Middle frontal gyrus (tissue), 1 donor: Measurements from ENCODE around the gene ITPR3.
"Not testable (repeated sequence)": the region's sequence is repeated elsewhere in the genome, so short reads cannot be mapped to it uniquely, and the experiment has no call there.

Experiments used
- DNase-seq: peaks from one replicate; pipeline ENCODE4 v3.0.0-alpha.2; 2015; ENCODE audit warnings: low spot score; ENCODE audit errors: extremely low spot score

Gene ITPR3

DNA sequence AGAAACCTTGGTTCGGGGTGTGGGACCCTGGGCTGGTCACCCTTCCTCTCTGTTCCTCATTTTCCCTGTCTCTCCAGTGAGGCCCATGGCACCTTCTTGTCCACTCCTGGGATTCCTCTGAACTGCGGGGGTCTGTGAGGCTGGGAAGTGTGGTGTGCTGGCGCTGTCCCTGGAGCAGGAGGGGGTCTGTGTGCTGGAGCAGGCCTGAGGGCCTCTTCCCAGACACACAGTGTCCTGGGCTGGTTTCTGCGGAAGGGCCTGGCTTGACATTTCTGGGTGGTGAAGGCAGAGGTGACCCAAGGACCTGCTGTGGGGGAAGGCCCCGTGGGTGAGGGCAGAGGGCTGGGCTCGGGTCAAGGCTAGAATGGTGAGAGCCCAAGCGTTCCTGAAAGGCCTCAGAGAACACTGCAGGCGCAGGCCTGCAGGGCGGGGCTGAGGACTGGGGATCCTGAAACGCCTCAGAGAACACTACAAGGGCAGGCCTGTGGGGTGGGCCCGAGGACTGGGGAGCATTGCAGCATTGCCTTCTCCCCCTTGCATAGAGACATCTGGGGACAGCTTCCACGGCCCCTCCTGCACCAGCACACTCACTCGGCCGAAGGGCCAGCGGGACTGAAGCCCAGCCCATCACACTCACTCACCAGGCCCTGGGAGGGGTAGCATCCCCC is 30.5 kb upstream of the ITPR3 start:
- no peak for DNase-seq

DNA sequence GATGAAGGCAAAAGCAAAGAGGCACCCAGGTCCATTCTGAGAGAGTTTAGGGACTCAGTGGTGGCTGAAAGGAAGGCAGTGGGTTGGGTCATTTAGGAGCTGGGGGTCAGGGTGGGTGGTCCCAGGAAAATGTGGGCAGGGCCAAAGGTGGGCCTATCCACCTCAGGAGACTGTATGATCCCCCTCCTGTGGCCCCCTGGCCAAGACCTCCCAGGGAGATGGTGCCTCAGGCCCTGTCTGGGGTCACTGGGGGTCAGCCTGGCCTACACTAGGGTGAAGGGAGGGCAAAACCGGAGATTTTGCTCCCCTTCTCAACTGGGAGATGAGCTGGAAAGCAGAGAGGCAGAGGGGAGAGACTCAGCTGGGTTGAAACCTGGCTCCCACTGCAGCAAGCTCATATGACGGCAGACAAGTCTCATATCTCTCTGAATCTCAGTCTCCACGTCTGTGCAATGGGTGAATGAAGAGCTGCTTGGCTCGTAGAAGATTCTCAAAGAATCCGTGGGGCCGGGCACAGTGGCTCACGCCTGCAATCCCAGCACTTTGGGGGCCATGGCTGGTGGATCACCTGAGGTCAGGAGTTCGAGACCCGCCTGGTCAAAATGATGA is 29.6 kb upstream of the ITPR3 start:
- DNase-seq: no peak

DNA sequence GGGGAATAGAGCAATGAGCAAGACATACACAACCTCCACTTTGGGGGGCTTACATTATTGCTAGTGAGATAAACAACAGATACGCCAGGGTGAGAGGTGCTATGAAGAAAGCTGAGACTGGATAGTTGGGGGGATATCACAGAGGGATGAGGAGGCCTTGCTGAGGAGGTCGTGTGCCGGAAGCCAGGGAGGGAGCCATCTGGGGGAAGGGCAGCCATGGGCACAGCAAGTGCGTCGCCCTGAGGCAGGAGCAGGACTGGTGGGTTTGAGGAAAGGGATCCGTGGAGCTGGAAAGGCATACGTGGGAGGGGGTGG is 28.9 kb upstream of the ITPR3 start:
- DNase-seq: no peak

DNA sequence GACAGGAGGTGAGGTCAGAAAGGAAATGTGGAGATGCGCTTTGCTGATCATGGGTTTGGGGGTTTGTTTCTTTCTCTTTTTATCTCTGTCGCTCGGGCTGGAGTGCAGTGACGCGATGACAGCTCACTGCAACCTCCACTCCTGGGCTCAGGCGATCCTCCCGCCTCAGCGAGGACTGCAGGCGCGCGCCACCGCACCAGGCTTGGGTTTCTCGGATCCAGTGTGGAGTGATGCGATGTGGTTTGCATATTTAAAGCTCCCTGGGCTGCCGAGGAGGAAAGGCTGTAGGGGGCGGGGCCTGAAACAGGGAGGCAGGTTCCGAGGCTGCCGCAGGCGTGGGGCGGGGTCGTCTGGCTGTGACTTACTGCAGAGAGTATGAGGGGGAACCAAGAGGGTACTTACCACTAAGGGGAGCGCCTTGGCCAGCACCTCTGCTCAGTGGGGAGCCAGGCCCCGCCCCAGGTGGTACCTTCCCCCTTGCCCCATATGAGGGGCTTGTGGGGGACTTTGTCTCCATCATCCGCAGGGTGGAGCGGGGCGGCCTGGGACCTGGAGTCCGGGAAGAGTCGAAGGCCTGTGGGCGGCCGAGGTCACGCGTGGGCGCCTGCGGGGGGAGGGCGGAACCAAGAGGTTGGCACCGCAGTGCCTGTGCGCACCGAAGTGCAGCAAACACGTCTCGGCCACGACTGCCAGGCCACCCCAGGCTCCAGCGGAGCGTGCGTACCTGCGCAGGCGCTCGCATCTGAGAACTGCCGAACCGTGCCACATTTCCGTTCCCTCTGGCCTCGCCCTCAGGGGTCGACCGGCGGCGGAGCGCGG is 28.3 kb upstream of the ITPR3 start:
- no peak for DNase-seq

DNA sequence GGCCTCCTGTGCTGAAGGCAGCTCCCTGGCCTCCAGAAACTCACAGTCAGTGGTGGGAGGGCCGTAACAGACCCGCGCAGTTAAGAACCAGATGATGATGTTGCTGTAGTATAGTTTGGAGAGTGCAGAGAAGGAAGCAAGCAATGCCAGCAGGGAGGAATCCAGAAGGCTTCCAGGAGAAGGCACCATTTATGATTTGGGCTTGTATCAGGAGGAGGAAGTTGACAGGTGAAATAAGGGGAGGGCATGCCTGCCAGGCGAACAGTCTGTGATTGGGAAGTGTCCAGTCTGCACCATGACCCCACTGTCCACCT is 27.8 kb upstream of the ITPR3 start:
- no peak for DNase-seq

DNA sequence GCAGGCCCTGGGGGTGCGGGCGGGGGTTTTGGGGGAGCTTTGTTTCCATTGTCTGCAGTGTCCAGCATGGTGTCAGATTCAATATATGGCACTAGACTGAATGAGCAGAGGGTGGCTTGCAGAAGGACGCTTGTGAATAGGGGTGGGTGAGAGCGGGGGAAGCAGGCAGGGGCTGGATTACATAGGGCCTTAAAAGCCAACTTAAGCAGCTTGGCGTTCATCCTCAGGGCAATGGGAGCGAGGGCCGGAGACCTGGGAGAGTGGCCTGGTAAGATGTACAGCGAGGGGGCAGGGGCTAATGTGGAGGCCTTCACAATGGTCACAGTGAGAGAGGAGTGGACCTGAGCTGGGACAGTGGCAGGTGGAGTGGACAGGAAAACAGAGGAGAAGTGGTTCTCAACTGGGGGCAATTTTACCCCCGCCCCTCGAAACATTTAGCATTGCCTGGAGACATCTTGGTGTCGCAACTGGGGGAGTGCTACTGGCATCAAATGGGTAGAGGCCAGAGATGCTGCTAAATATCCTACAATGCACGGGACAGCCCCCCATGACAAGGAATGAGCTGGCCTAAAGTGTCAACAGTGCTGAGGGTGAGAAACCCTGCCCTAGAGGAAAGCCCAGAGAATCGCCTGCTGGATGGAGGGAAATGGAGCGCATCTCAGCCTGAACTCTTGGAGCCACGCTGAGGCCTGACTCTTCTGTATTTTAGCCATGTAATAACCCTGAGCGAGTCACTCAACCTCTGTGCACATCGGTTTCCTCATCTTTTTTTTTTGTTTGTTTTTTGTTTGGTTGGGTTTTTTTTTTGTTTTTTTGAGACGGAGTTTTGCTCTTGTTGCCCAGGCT is 25.9 kb upstream of the ITPR3 start:
- DNase-seq: no peak

DNA sequence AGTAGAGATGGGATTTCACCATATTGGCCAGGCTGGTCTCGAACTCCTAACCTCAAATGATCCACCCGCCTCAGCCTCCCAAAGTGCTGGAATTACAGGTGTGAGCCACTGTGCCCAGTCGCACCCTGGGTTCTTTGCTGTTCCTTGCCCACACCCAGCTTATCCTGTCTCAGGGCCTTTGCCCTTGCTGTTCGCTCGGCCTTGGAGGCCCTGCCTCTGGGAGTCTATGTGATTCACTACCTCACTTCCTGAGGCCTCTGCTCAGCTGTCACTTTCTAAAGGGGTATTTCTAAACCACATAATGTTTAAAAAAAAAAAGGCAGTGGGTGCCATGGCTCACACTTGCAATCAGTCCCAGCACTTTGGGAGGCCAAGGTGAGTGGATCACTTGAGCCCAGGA is 24.2 kb upstream of the ITPR3 start:
- not testable (repeated sequence) for DNase-seq

DNA sequence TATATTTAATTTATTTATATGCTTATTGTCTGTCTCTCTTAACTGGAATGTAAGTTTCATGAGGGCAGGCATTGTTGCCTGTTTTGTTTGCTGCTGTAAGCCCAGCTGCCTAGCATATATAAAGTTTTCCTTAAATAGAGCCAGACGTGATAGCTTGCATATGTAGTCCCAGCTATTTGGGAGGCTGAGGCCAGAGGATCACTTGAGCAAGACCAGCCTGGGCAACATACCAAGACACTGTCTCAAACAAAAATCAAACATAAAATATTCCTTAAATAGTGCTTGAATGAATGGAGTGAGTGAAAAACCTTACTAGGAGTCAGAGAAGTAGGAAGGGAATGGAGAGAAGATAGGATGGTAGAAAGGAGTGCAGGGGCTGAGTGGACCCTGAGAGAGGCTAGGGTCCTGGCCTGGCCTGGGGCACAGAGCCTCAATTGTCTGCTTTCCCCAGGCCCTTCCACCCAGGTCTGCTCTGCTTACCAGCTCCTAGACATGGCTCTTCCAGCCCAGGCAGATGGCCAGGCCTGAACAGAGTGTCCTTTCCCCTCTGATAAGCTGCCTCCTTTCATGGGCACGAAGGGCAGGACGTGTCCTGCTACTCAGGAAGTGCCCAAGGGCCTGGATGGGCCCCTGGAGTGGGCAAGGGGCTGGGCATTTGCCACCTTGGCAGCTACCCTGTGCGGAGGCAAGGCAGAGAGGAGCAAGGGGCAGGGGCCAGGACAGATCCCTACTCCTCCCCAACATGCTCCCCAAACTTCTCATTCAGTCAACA is 23.4 kb upstream of the ITPR3 start:
- DNase-seq: no peak

DNA sequence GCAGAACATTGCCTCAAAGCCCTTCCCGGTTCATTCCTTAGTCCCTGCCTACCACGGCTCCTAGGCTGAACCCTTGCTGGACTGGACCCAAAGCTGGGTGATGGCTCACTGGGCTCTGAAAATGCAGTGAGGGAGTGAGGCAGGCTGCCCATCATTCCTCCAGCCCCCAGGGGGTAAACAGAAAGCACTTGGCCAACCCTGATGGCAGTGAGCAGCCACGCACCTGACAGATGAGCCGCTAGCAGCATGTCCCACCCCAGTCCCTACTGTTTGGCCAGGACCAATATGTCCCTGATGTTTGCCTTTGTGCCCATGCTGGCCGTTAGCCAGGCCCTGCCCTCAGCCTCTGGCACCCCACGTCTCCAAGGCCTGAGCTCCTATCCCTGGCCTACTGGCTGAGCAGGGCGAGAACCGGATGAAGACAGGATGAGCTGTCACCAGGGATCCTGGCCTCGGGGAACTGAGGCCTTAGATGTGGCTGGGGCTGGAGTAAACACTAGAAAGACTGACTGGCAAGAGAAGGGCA is 21.6 kb upstream of the ITPR3 start:
- DNase-seq: no peak

DNA sequence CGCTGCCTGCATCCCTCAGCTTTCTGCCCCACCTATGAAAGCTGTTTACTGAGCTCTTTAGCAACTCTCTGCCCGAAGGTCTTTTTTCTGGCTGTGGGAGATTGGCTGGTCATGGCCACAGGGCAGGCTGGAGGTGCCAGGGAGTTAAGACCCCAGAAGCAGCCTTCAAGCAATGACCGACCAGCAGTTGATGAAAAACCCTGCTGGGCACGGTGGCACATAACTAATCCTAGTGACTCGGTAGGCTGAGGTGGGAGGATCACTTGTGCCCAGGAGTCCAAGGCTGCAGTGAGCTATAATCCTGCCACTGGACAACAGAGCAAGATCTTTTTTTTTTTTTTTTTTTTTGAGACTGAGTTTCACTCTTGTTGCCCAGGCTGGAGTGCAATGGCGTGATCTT is 20.4 kb upstream of the ITPR3 start:
- no peak for DNase-seq

DNA sequence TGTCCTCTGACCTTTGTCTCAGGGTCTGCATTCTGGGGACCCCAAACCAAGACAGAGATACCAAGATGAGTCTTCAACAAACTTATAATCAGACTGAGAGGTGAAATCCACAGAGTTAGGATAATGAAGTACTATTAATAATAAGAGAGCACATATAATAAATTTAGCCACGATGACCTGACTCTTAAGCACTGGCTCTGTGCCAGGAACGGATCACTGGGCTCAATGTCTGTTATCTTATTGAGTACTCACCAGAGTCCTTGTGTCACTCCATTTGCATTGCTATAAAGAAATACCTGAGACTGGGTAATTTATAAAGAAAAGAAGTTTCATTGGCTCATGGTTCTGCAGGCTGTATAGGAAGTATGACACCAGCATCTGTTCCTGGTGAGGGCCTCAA is 18.9 kb upstream of the ITPR3 start:
- DNase-seq: no peak

DNA sequence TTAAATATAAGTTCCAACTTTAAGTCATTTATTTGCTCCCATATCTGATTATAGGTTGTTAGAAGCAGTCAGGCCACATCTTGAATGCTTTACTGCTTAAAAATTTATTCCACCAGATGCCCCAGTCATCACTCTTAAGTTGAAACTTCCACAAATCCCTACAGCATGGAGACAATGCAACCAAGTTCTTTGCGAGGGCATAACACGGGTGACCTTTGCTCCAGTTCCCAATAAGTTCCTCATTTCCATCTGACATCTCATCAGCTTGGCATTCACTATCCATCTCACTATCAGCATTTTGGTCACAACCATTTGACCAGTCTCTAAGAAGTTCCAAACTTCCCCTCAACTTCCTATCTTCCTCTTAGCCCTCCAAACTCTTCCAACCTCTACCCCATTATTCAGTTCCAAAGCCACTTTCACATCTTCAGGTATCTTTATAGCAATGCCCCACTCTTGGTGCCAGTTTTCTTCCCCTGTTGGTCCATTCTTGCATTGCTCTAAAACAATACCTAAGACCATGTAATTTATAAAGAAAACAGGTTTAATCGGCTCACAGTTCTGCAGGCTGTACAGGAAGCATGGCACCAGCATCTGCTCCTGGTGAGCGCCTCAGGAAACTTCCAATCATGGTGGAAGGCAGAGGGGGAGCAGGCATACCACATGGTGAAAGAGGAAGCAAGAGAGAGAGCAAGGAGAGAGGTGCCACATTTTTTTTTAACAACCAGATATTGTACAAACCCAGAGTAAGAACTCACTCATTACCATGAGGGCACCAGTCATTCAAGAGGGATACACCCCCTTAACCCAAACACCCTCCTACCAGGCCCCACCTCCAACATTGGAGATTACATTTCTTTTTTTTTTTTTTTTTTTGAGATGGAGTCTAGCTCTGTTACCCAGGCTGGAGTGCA is 15.9 kb upstream of the ITPR3 start:
- no peak for DNase-seq

DNA sequence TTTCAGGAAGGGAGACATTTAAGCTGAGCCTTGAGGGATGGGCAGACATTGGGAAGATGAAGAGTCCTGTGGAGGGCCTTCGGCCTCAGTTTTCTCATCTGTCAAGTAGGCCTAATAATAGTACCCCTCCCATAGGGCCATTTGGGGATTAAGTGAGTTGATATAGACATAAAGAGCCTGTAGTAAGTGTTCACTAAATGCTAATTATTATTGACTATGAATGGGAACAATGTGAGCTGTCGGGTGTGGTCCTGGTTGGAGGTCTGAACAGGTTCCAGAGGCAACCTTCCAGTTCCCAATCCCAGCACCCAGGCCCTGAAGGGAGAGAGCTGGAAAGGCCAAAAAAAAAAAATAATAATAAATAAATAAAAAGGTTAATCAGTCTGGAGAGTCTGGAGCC is 14.5 kb upstream of the ITPR3 start:
- DNase-seq: no peak

DNA sequence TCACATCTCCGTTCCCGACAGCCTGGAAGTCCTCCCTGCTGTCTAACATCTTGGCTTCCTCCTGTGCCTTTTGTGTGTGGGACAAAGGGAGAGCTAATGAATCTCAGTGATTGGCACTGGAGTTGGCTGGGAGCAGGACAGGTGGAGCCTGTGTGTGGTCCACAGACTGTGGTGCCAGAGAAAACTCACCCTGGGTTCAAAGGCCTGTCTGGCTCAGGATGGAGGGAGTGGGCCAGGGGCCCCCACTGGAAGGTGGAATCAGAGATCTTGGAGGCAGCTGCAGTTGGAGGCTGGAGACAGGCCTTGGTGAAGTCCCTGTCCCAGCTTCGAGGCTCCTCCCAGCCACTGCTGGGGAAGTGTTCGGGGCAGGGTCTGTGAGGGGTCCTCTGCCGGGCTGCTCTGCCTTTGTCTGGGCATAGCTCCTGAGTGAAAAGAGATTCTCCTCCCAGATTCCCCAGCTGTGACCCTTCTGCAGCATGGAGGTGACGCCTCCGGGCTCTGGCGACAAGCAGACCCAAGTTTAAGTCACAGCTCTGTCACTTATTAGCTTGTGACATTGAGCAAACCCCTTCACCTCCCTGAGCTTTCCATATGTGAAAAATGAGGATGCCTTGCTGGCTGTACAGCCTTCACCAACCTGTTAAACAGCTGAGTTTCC is 13.9 kb upstream of the ITPR3 start:
- DNase-seq: no peak

DNA sequence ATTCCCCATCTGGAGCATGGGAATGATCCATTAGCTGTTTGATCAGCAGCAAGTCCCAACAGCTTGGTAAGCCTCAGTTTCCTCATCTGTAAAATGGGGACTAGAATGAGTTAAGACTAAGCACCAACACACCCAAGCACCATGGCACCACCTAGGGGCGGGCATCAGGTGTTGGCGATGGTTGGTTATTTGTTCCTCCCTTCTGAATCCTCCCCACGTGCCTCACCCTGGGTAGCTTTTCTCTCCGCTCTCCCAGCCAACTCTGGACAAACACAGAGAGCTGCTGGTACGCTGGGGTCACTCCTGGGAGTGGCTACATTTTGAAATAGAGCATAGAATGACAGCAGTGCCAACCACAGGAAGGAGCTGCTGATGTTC is 13.3 kb upstream of the ITPR3 start:
- DNase-seq: no peak

DNA sequence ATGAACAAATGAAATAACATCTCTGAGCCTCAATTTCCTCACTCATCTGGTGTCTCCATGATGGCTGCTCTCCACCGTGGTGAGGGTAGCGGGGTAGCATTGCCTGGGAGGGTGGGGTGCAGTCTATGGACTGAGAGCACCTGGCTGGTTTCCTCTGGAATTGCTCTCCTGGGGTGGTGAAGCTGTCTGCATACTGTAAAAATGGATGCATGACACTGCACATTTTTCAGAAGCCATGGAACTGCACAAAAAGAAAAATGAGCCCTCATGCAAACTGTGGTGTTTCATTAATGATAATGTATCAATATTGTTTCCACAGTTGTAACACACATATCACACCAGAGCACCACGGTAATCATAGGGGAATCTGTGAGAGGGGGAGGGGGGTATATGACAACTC is 12.1 kb upstream of the ITPR3 start:
- no peak for DNase-seq

DNA sequence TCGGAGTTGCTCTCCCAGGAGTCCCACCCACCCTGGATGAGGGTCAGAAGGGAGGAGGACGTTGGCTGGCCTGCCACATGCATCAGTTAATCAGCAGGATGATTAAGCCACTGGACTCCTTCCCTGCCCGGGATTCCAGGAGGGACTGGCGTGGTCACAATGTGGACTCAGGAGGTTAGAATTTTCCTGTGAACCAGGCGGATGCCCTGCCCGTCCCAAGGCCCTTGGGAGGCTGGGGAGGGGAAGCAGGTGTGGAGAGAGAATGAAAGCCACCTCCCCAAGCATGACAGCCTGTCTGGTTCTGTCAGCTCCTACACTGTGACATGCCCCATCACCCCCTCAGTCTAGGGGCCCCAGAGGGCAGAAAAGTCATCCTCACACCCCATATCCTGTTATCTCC is 11.6 kb upstream of the ITPR3 start:
- DNase-seq: no peak

DNA sequence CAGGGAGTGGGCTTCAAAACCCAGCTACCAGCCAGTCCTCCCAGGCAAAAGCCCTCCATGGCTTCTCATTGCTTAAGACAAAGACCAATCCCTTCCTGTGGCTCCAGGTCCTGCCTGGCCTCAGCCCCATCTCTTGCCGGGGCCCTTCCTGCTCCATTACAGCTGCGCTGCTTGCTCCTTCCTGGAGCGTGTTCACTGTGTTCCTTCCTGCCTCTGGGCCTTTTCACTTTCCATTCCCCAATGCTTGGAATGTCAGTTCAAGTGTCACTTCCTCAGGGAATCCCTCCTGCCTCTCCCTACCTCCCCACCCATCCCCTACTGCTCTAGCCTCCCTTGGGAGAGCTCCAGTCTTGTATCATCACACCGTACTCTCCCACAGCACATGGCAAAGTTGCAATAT is 11.1 kb upstream of the ITPR3 start:
- DNase-seq: no peak
